ENCODE measurements around the gene SOX11. TPM values are rescaled to one million over a fixed set of nuclear protein-coding genes. Genes with fewer than 3 reads are reported as not detected.

SOX11 gene
- total and polyA plus RNA-seq, 2 of the 8 experiments (the other 6 are each of a cell fraction or from before 2014, with no cell fraction given) = 9.0 to 55.6 TPM

DNA sequence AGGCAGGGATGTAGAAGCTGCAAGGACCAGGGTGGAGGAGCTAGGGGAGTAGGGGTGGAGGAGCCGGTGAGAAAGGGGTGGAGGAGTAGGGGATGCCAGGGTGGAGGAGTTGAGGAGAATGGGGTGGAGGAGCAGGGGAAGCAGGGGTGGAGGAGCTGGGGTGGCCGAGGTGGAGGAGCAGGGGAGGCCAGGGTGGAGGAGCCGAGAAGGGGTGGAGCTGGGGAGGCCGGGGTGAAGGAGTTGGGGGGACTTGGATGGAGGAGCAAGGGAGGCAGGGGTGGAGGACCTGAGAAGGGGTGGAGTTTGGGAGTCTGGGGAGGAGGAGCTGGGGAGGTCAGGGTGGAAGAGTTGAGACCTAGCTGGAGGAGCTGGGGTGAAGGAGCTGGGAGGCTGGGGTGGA lies 13.3 kb downstream of the SOX11 start:
- Histone ChIP-seq H3K4me1 (replicated peaks in 1 of 4; ENCODE audit: control insufficient read depth in 3 of 4, insufficient read depth in 4 of 4, low read length in 3 of 4) (peaks cover 2 to 8% (median 5%) of the 10 kb centered on the region in 4 experiments; a peak in 6 of 7 replicates), H2BK15ac (ENCODE audit: low read length) (no peak overlapping the region), H2BK12ac (ENCODE audit: low read depth, low read length) (no peak overlapping the region), H2AK5ac (ENCODE audit: low read depth, low read length) (no peak overlapping the region), H3K9me3 (ENCODE audit: insufficient read depth in 2 of 2, low read depth in 1 of 2, low read length in 1 of 2) (no peaks in the 10 kb centered on the region), H2BK5ac (ENCODE audit: low read depth, low read length) (no peak overlapping the region), H2AFZ (ENCODE audit: low read length) (no peak overlapping the region), H3K9ac (replicated peaks in 1 of 4; ENCODE audit: extremely low read depth in 1 of 4, low read depth in 3 of 4, low read length in 3 of 4) (no peak overlapping the region), H2BK20ac (ENCODE audit: low read length) (no peak overlapping the region), H3K4me2 (ENCODE audit: insufficient read depth in 1 of 2, low read depth in 2 of 2, low read length in 2 of 2) (no peak overlapping the region), H3K79me1 (ENCODE audit: low read depth, low read length) (no peaks in the 10 kb centered on the region), H3K23ac (ENCODE audit: insufficient read length) (no peak overlapping the region), H3K23me2 (ENCODE audit: low read depth, low read length) (no peaks in the 10 kb centered on the region), H3K4me3 (ENCODE audit: extremely low read depth in 1 of 4, insufficient read depth in 2 of 4, low read depth in 3 of 4, low read length in 4 of 4) (no peak overlapping the region), H2BK120ac (replicated peaks; ENCODE audit: low read depth, low read length) (no peak overlapping the region), H3K14ac (ENCODE audit: insufficient read length) (no peak overlapping the region), H3K56ac (replicated peaks; ENCODE audit: insufficient read length, low read depth, low read length) (no peak overlapping the region), H3K4ac (replicated peaks; ENCODE audit: insufficient read length, low read depth, low read length) (no peak overlapping the region), H4K5ac (ENCODE audit: insufficient read length, low read depth, low read length) (no peak overlapping the region), H4K20me1 (replicated peaks in 1 of 2; ENCODE audit: control insufficient read depth in 1 of 2, insufficient read depth in 2 of 2, low read length in 2 of 2) (no peaks in the 10 kb centered on the region), H3K79me2 (ENCODE audit: control insufficient read depth in 1 of 2, insufficient read depth in 2 of 2, low read length in 2 of 2) (peaks cover 0 to 9% of the 10 kb centered on the region in 2 experiments; a peak in 3 of 4 replicates), H3K18ac (ENCODE audit: extremely low read depth, low read length) (no peak overlapping the region), H3K27ac (ENCODE audit: low read depth, low read length) (no peak overlapping the region), H3K36me3 (ENCODE audit: control insufficient read depth in 2 of 4, insufficient read depth in 4 of 4, low read length in 3 of 4) (peaks cover 0 to 5% (median 2%) of the 10 kb centered on the region in 4 experiments; a peak in 2 of 8 replicates), H3K27me3 (replicated peaks in 1 of 4; ENCODE audit: control insufficient read depth in 3 of 4, extremely low read depth in 1 of 4, insufficient read depth in 3 of 4, low read length in 3 of 4) (no peaks in the 10 kb centered on the region), H4K8ac (ENCODE audit: extremely low read depth, insufficient read depth, low read length) (no peak overlapping the region), H4K91ac (replicated peaks; ENCODE audit: insufficient read length, low read length) (no peak overlapping the region)
- FAIRE-seq (no peak), DNase-seq (ENCODE audit: low read depth in 1 of 2, low spot score in 2 of 2) (no peak)
- WGBS, 2 experiments (ENCODE audit: extremely low coverage in 1 of 2, insufficient coverage in 1 of 2, insufficient read length in 1 of 2, insufficient replicate concordance in 2 of 2, low coverage in 1 of 2, low lambda C conversion rate in 2 of 2, missing lambda C conversion rate in 1 of 2) = 71% methylated on average over 1 of the region's 4 CpGs; no CpG with 5 or more reads in 1 of the 2 experiments
- POLR2A ChIA-PET (ENCODE audit: partially characterized antibody) = interaction anchor here (0.6 to 1.6 kb wide), 3 partner anchors 14 to 210 kb away, joined by 3 to 6 read pairs (median 3); no protein-coding TSS in a partner anchor
- no peak for TF ChIP-seq HDAC6 (IDR thresholded peaks at IDR 0.05; ENCODE audit: low read depth, low read length)
- TF ChIP-seq SIRT6 (IDR thresholded peaks at IDR 0.05; ENCODE audit: low read length) = no peak
- no peak for TF ChIP-seq RNF2 (IDR thresholded peaks at IDR 0.05; ENCODE audit: borderline replicate concordance, low read depth, low read length, missing control alignments, poor library complexity, severe bottlenecking)
- CTCF ChIA-PET (ENCODE audit: partially characterized antibody) = interaction anchor here (0.7 to 1.3 kb wide), 4 partner anchors 32 to 1058 kb away, joined by 3 to 5 read pairs (median 3); no protein-coding TSS in a partner anchor
